Non-pigmented ciliary epithelial cell (primary cell): Measurements from ENCODE around the gene EHBP1L1.
"Not testable (repeated sequence)": the region's sequence is repeated elsewhere in the genome, so short reads cannot be mapped to it uniquely, and the experiment has no call there.

Experiments
- DNase-seq: peaks from one replicate; pipeline ENCODE4 v3.0.0-alpha.2; 2010; ENCODE audit warnings: low read depth

EHBP1L1 gene

DNA sequence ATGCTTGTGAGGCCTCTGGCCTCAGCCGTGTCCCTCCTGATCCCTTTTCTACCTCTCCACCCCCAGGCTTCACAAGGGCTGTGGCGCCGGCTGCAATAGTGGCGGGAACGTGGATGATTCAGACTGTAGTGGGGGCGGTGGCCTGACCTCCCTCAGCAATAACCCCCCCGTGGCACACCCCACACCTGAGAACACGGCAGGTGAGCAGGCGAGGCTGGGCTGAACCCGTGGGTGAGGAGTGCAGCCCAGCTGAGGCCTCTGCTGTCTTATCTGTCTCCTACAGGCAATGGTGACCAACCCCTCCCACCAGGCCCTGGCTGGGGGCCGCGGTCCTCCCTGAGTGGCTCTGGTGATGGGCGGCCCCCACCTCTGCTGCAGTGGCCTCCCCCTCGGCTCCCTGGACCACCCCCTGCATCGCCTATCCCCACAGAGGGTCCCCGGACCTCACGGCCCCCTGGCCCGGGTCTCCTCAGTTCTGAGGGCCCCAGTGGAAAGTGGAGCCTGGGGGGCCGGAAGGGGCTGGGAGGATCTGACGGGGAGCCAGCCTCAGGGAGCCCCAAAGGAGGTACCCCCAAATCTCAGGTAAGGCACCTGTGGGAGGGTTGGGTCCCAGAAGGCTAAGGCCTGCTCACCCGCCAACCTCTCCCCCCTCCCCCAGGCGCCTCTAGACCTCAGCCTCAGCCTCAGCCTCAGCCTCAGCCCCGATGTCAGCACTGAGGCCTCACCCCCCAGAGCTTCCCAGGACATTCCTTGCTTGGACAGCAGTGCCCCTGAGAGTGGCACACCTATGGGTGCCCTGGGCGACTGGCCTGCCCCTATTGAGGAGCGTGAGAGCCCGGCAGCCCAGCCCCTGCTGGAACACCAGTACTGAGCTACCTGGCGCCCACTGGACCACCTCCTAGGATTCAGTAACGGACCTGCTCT, 60.5 kb downstream of the EHBP1L1 start:
- DNase-seq, result no peak

DNA sequence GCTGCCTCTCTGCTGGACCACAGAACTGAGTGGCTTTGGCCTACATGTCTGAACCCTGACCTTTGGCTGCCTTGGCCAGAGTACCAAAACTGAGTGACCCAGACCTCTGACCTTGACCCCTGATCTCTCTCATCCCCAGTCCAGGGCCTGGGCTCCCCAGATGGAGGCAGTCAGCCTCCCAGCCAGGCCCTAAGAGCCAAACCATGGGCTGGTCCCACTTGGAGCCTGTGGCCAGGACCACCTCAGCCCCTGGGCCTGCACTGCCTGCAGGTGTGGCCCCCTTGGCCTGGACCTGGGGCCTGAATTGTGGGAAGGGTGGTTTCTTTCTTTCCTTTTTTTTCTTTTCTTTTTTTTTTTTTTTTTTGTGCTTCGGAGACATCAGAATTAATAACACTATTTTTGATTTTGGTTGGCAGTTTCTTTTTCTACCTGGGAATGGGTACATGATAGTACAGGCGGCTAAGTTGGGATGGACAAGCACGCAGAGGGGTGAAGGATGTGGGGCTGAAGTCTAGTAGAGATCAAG, 61.2 kb downstream of the EHBP1L1 start:
- no peak for DNase-seq

GRCh38 chr11:65637794-65638419, 62.1 kb downstream of the EHBP1L1 start, which contains the start of gene SIPA1:
TSS of gene SIPA1 (plus strand) at chr11:65638101. CDS start at chr11:65640922, 2,821 bp downstream.
- DNase-seq, result no peak

GRCh38 chr11:65639228-65639597, 63.4 kb downstream of the EHBP1L1 start:
- not testable (repeated sequence) for DNase-seq

DNA sequence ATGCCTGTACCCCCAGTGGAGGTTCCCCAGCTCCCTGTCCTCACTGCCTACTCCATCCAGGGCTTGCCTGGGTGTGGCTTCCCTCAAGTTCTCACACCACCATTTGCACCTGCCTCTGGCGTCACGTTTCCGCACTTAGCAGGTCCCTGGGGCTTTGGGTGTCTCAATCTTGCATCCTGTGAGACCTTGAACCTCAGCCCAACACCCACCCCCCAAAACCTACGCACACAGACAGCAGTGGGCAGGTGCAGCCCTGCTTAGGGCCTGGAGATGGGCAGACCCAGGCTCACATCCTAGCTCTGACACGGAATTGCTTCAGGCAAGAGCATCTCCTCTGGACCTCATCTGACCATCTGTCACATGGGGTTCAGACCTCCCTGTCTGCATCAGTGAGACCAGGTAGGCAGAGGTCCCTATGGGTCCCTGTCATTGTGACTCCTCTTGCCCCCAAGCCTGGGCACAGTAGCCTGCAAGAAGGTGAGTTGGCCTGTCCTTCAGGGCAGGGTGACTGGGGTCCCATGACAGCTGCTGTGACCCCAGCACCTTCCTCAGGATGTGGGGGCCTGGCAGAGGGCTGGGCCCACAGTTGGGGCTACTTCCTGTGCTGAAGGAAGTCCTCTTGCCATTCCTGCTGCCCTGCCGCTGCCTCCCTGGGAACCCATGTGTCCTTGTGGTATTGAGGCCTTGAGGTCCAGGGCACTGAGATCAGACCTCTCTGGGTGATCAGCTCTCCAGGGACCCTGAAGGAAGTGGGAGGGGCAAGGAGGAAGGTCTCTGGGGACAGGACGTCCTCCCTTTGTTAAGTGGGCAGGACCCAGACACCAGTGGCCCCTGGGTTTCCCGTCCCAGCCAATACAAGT, 64.0 kb downstream of the EHBP1L1 start:
- no peak for DNase-seq

GRCh38 chr11:65640483-65641296, 64.8 kb downstream of the EHBP1L1 start:
- no peak for DNase-seq

DNA sequence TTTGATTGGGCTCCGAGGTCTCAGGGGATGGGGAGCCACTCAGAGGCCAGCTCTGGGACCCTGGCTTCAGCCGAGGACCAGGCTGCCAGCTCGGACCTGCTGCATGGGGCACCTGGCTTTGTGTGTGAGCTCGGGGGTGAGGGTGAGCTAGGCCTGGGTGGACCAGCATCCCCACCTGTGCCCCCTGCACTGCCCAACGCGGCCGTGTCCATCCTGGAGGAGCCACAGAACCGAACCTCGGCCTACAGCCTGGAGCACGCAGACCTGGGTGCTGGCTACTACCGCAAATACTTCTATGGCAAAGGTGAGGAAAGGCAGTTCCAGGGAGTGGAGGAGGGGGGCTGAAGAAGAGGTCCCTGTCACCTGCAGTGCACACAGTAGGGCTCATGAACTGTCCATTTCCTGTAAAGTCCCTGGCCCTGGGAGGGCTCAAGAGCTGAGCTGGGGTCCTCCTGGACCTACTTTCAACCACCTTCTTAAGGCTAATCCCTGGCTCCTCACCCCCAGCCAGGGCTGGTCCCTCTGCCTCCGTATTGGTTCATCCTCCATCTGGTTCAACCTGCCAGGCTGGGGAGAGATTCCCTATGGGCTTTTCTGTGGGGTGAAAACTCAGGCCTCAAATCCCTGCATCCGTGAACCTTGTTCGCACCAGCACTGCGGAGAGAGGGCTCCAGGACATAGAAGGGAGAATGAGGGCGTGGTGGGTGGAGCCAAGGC, 65.6 kb downstream of the EHBP1L1 start:
- DNase-seq, result no peak
